ENCODE data around the gene HAUS5. TPM values are rescaled to one million over a fixed set of nuclear protein-coding genes. Genes with fewer than 3 reads are reported as not detected.

HAUS5 gene
- total RNA-seq, 2 donors from 2014 or later: 32.4 to 33.7 TPM

DNA sequence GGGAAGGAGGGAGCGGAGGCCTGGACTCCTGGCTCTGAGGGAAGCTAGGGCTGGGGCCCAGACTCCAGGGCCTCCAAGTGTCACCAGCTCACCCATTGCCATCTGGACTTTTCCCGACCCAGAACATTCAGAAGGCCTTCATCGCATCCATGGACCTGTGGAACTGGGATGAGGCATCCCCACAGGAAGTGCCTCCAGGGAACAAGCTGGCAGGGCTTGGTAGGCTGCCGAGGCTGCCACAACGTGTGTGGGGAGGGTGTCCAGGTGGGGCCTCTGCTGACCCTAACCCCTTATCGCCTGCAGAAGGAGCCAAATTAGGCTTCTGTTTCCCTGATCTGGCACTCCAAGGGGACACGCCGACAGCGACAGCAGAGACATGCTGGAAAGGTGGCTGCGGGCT lies 29.8 kb downstream of the HAUS5 start:
- Mint-ChIP-seq H3K4me3 (peak overlapping the region; percentile 63), H3K36me3 (ENCODE audit: low read depth) (peaks cover 9% of the 10 kb centered on the region), H3K9me3 (no peaks in the 10 kb centered on the region), H3K27ac (peak overlapping the region; percentile 52), H3K27me3 (ENCODE audit: insufficient read depth) (peaks cover 6% of the 10 kb centered on the region), H3K4me1 (peaks cover 18% of the 10 kb centered on the region)
- Histone ChIP-seq H3K27ac (ENCODE audit: low read depth, low read length) (no peak overlapping the region), H3K4me1 (ENCODE audit: control insufficient read depth, insufficient read depth, low read length) (no peaks in the 10 kb centered on the region), H3K36me3 (ENCODE audit: control insufficient read depth, insufficient read depth, low read length) (peaks cover 12% of the 10 kb centered on the region), H3K4me3 (ENCODE audit: low read length) (no peak overlapping the region), H3K9ac (ENCODE audit: extremely low read depth, low read length, poor library complexity, severe bottlenecking) (no peak overlapping the region), H3K9me3 (ENCODE audit: control insufficient read depth, low read length) (no peaks in the 10 kb centered on the region), H3K27me3 (ENCODE audit: control insufficient read depth, insufficient read depth, low read length, poor library complexity, severe bottlenecking) (no peaks in the 10 kb centered on the region)
- TF ChIP-seq, protein P1, sequence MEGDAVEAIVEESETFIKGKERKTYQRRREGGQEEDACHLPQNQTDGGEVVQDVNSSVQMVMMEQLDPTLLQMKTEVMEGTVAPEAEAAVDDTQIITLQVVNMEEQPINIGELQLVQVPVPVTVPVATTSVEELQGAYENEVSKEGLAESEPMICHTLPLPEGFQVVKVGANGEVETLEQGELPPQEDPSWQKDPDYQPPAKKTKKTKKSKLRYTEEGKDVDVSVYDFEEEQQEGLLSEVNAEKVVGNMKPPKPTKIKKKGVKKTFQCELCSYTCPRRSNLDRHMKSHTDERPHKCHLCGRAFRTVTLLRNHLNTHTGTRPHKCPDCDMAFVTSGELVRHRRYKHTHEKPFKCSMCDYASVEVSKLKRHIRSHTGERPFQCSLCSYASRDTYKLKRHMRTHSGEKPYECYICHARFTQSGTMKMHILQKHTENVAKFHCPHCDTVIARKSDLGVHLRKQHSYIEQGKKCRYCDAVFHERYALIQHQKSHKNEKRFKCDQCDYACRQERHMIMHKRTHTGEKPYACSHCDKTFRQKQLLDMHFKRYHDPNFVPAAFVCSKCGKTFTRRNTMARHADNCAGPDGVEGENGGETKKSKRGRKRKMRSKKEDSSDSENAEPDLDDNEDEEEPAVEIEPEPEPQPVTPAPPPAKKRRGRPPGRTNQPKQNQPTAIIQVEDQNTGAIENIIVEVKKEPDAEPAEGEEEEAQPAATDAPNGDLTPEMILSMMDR (conservative IDR thresholded peaks at IDR 0.05): no peak
- DNase-seq: peak; percentile 62
- WGBS, 2 experiments (ENCODE audit: insufficient coverage in 1 of 2, insufficient read length in 1 of 2): 87 to 93% methylated on average over 5 to 10 of the region's 10 CpGs

- Histone ChIP-seq H3K27ac (ENCODE audit: low read depth, low read length) (no peak overlapping the region), H3K36me3 (ENCODE audit: control insufficient read depth, insufficient read depth, low read length) (peaks cover 7% of the 10 kb centered on the region), H3K4me1 (ENCODE audit: control insufficient read depth, insufficient read depth, low read length) (no peaks in the 10 kb centered on the region), H3K27me3 (ENCODE audit: control insufficient read depth, insufficient read depth, low read length, poor library complexity, severe bottlenecking) (no peaks in the 10 kb centered on the region), H3K9ac (ENCODE audit: extremely low read depth, low read length, poor library complexity, severe bottlenecking) (peak overlapping the region; percentile 15), H3K9me3 (ENCODE audit: control insufficient read depth, low read length) (no peaks in the 10 kb centered on the region), H3K4me3 (ENCODE audit: low read length) (peak overlapping the region; percentile 79)
- H3K27ac Mint-ChIP-seq: no peak overlapping the region
- DNase-seq: no peak
- H3K27me3 Mint-ChIP-seq (ENCODE audit: insufficient read depth): peaks cover 6% of the 10 kb centered on the region
- H3K36me3 Mint-ChIP-seq (ENCODE audit: low read depth): peaks cover 5% of the 10 kb centered on the region
- peak overlapping the region; percentile 63 for H3K4me3 Mint-ChIP-seq
- TF ChIP-seq, protein P1 (conservative IDR thresholded peaks at IDR 0.05): no peak
- H3K9me3 Mint-ChIP-seq: no peaks in the 10 kb centered on the region
- WGBS, 2 experiments (ENCODE audit: insufficient coverage in 1 of 2, insufficient read length in 1 of 2): 48 to 63% methylated on average over 7 to 12 of the region's 15 CpGs
- H3K4me1 Mint-ChIP-seq: peaks cover 18% of the 10 kb centered on the region
Measured at GRCh38 chr19:35642798-35643254, 30.3 kb downstream of the HAUS5 start.

GRCh38 chr19:35643255-35644205 lies 31.0 kb downstream of the HAUS5 start:
- peaks cover under 1% of the 10 kb centered on the region for H3K36me3 ChIP-seq (ENCODE audit: control insufficient read depth, insufficient read depth, low read length)
- peak overlapping the region; percentile 82 for H3K27ac Mint-ChIP-seq
- peaks cover 18% of the 10 kb centered on the region for H3K4me1 Mint-ChIP-seq
- H3K4me3 Mint-ChIP-seq: peak overlapping the region; percentile 63
- no peaks in the 10 kb centered on the region for H3K27me3 ChIP-seq (ENCODE audit: control insufficient read depth, insufficient read depth, low read length, poor library complexity, severe bottlenecking)
- TF ChIP-seq, protein P1 (conservative IDR thresholded peaks at IDR 0.05): peak; percentile 14
- no peaks in the 10 kb centered on the region for H3K9me3 ChIP-seq (ENCODE audit: control insufficient read depth, low read length)
- peaks cover 6% of the 10 kb centered on the region for H3K27me3 Mint-ChIP-seq (ENCODE audit: insufficient read depth)
- H3K36me3 Mint-ChIP-seq (ENCODE audit: low read depth): no peaks in the 10 kb centered on the region
- H3K9me3 Mint-ChIP-seq: no peaks in the 10 kb centered on the region
- peak overlapping the region; percentile 15 for H3K9ac ChIP-seq (ENCODE audit: extremely low read depth, low read length, poor library complexity, severe bottlenecking)
- peak overlapping the region; percentile 79 for H3K4me3 ChIP-seq (ENCODE audit: low read length)
- H3K27ac ChIP-seq (ENCODE audit: low read depth, low read length): peak overlapping the region; percentile 5
- no peaks in the 10 kb centered on the region for H3K4me1 ChIP-seq (ENCODE audit: control insufficient read depth, insufficient read depth, low read length)
- 2 to 3% methylated on average over 27 to 69 of the region's 69 CpGs for WGBS, 2 experiments (ENCODE audit: insufficient coverage in 1 of 2, insufficient read length in 1 of 2)
- peak; percentile 95 for DNase-seq

Measured in endodermal cell (in vitro differentiated cells).